ENCODE data around the gene AFF4. TPM values are rescaled to one million over a fixed set of nuclear protein-coding genes. Genes with fewer than 3 reads are reported as not detected.

The AFF4 gene
- total RNA-seq, 1 experiment from 2014 or later: 58.1 TPM

GRCh38 chr5:132981288-132981687 is 17.9 kb upstream of the AFF4 start:
- peaks cover 13% of the 10 kb centered on the region for H3K36me3 Mint-ChIP-seq
- ATAC-seq: no peak
- POLR2A ChIA-PET: no interaction called here
- DNase-seq (ENCODE audit: low spot score): no peak
- no peak overlapping the region for H3K4me3 Mint-ChIP-seq
- no peaks in the 10 kb centered on the region for H3K4me1 Mint-ChIP-seq
- CTCF ChIA-PET: no interaction called here
- H3K27me3 Mint-ChIP-seq (ENCODE audit: low read depth): no peaks in the 10 kb centered on the region; the same call in 1 of the 2 replicates
- peaks cover 28% of the 10 kb centered on the region for H3K9me3 Mint-ChIP-seq
- TF ChIP-seq ZNF416 (CRISPR knock-in tag; IDR thresholded peaks at IDR 0.05): no peak
- no peak for TF ChIP-seq ZNF232 (CRISPR knock-in tag; IDR thresholded peaks at IDR 0.05)
- no peak for TF ChIP-seq PRRX2 (CRISPR knock-in tag; IDR thresholded peaks at IDR 0.05)
- no peak for TF ChIP-seq ZNF512 (CRISPR knock-in tag; IDR thresholded peaks at IDR 0.05; ENCODE audit: borderline replicate concordance)
- no peak for TF ChIP-seq ELF4 (CRISPR knock-in tag; IDR thresholded peaks at IDR 0.05; ENCODE audit: low read depth)
- H3K27ac Mint-ChIP-seq: no peak overlapping the region

- ATAC-seq (no peak), DNase-seq (ENCODE audit: low spot score) (no peak)
- CTCF ChIA-PET: no interaction called here
- H3K36me3 Mint-ChIP-seq: peaks cover 10% of the 10 kb centered on the region
- peaks cover 24% of the 10 kb centered on the region for H3K9me3 Mint-ChIP-seq
- no peak overlapping the region for H3K4me3 Mint-ChIP-seq
- H3K4me1 Mint-ChIP-seq: no peaks in the 10 kb centered on the region
- POLR2A ChIA-PET: no interaction called here
- no peaks in the 10 kb centered on the region; the same call in 1 of the 2 replicates for H3K27me3 Mint-ChIP-seq (ENCODE audit: low read depth)
- no peak overlapping the region for H3K27ac Mint-ChIP-seq
- no peak for TF ChIP-seq PRDM15 (CRISPR knock-in tag; IDR thresholded peaks at IDR 0.05)
- TF ChIP-seq OVOL2 (CRISPR knock-in tag; IDR thresholded peaks at IDR 0.05; ENCODE audit: borderline replicate concordance): no peak
- no peak for TF ChIP-seq ZNF532 (CRISPR knock-in tag; IDR thresholded peaks at IDR 0.05; ENCODE audit: borderline replicate concordance)
- TF ChIP-seq ERG (CRISPR knock-in tag; IDR thresholded peaks at IDR 0.05): no peak
- no peak for TF ChIP-seq FOXP4 (CRISPR knock-in tag; IDR thresholded peaks at IDR 0.05)
- no peak for TF ChIP-seq ZNF281 (CRISPR knock-in tag; IDR thresholded peaks at IDR 0.05)
- no peak for TF ChIP-seq HMGXB4 (CRISPR knock-in tag; IDR thresholded peaks at IDR 0.05)
- no peak for TF ChIP-seq MAX (CRISPR knock-in tag; IDR thresholded peaks at IDR 0.05)
- no peak for TF ChIP-seq FOXP1 (CRISPR knock-in tag; IDR thresholded peaks at IDR 0.05; ENCODE audit: borderline replicate concordance)
- TF ChIP-seq NFE2L1 (CRISPR knock-in tag; IDR thresholded peaks at IDR 0.05): no peak
Observed at GRCh38 chr5:132979976-132980375, 16.5 kb upstream of the AFF4 start.
